Measurements from ENCODE around the gene PPP1R14C.

- TF ChIP-seq CTCF (IDR thresholded peaks at IDR 0.05): no peak
- TF ChIP-seq POLR2A (IDR thresholded peaks at IDR 0.05): no peak
Observed at GRCh38 chr6:150177952-150178520, 35.2 kb downstream of the PPP1R14C start.
